Hematopoietic multipotent progenitor cell treated with erythropoietin and hydrocortisone succinate and interleukin-3 and kit ligand, for 17 days (in vitro differentiated cells): Measurements from ENCODE around the gene PCDHGB5.
"Not testable (repeated sequence)": the region's sequence is repeated elsewhere in the genome, so short reads cannot be mapped to it uniquely, and the experiment has no call there.

Source experiments
- DNase-seq: peaks from one replicate; pipeline ENCODE4 v3.0.0-alpha.2; 2015; ENCODE audit warnings: low spot score

Gene PCDHGB5

GRCh38 chr5:141397756-141398551 lies at the start of gene PCDHGB5:
PCDHGB5 (plus strand) TSS chr5:141397947; CDS start chr5:141398128, 181 bp downstream.
- DNase-seq, result not testable (repeated sequence)

GRCh38 chr5:141349917-141350619 lies 47.7 kb upstream of the PCDHGB5 start, which contains the start of gene PCDHGB1:
PCDHGB1 (plus strand) TSS chr5:141350099; CDS start chr5:141350261, 162 bp downstream.
- no peak for DNase-seq

- no peak for DNase-seq
Measured at GRCh38 chr5:141351591-141351990, 46.2 kb upstream of the PCDHGB5 start.

GRCh38 chr5:141354900-141355469 lies 42.8 kb upstream of the PCDHGB5 start, which contains the start of gene PCDHGA4:
PCDHGA4 (plus strand) TSS chr5:141355021; CDS start chr5:141355108, 87 bp downstream.
- no peak for DNase-seq

GRCh38 chr5:141355641-141356040 lies 42.1 kb upstream of the PCDHGB5 start:
- no peak for DNase-seq

- DNase-seq, result no peak
Measured at GRCh38 chr5:141356133-141356532, 41.6 kb upstream of the PCDHGB5 start.

GRCh38 chr5:141356950-141357349 lies 40.8 kb upstream of the PCDHGB5 start:
- DNase-seq, result no peak

DNA sequence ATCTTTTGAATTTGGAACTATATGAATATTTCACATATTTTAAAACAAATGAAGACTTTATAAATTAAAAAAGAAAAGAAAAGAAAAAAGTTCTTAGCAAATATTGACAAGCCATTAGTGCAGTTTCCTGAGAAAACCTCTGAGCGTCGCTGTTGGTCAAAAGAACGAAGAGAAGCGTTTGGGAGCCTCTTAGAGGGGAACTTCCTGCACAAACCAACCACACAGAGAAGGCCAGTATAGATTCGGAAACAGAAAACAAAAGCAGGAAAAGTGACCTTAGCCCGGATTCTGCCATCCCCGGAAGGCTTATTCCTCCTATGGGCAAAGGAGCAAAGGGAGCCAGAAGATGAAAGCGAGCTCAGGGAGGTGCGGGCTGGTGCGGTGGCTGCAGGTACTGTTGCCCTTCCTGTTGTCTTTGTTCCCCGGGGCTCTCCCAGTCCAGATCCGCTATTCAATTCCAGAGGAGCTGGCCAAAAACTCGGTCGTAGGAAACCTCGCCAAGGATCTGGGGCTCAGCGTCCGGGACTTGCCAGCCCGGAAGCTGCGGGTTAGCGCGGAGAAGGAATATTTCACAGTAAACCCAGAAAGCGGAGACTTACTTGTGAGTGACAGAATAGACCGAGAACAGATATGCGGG lies 37.8 kb upstream of the PCDHGB5 start, which contains the start of gene PCDHGB2:
Gene PCDHGB2, plus strand, starts transcription at position 205 of the 637 bp plus-strand sequence. Its CDS starts 142 bp downstream, at position 347.
- DNase-seq, result no peak

DNA sequence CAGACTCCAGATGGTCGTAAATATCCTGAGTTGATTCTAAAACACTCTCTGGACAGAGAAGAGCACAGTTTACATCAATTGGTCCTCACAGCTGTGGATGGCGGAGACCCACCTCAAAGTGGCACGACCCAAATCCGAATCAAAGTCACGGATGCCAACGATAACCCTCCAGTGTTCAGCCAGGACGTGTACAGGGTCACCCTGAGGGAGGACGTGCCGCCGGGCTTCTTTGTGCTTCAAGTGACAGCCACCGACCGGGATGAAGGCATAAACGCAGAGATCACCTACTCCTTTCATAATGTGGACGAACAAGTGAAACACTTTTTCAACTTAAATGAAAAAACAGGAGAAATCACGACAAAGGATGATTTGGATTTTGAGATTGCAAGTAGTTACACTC lies 37.1 kb upstream of the PCDHGB5 start:
- DNase-seq, result no peak

DNA sequence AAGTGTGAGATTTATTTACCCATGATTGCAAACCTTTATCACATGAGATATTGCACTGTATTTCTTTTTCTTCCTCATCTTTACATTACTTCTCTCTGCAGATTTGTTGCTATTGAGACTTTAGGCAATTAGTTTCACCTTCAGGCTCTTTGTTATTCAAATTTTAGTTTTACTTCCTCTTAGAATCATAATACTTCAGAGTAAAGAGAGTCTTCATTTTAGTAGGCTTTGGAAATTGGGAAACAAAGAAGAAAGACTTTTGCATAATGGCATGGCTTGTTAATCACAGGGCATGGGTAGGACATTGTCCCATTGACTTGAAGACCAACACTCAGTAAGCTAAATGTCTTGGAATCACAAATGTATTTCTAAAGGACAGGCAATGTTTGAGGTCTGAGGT lies 35.0 kb upstream of the PCDHGB5 start:
- DNase-seq, result no peak

DNA sequence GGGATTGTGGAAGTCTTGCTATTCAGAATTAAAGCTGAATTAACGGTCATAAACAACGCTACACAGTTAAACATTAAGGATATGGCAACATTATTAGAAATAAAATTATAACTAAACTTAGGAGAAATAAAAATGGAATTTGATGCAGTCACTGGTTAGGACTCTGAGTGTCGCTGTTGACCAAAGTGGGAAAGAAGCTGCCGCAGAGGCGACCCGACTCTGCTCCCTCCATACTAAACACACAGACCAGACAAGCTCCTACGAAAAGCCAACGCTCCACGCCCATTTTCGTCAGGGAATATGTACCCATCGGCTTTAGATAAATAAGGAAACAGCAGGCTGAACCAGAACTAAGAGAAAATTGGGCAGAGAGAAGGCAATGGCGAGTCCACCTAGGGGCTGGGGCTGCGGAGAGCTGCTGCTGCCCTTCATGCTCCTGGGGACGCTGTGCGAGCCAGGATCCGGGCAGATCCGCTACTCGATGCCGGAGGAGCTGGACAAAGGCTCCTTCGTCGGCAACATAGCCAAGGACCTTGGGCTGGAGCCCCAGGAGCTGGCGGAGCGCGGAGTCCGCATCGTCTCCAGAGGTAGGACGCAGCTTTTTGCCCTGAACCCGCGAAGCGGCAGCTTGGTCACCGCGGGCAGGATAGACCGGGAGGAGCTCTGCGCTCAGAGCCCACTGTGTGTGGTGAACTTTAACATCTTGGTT lies 33.6 kb upstream of the PCDHGB5 start, which contains the start of gene PCDHGA5:
Gene PCDHGA5, plus strand, starts transcription at position 211 of the 709 bp plus-strand sequence. Its CDS starts 169 bp downstream, at position 380.
- no peak for DNase-seq

DNA sequence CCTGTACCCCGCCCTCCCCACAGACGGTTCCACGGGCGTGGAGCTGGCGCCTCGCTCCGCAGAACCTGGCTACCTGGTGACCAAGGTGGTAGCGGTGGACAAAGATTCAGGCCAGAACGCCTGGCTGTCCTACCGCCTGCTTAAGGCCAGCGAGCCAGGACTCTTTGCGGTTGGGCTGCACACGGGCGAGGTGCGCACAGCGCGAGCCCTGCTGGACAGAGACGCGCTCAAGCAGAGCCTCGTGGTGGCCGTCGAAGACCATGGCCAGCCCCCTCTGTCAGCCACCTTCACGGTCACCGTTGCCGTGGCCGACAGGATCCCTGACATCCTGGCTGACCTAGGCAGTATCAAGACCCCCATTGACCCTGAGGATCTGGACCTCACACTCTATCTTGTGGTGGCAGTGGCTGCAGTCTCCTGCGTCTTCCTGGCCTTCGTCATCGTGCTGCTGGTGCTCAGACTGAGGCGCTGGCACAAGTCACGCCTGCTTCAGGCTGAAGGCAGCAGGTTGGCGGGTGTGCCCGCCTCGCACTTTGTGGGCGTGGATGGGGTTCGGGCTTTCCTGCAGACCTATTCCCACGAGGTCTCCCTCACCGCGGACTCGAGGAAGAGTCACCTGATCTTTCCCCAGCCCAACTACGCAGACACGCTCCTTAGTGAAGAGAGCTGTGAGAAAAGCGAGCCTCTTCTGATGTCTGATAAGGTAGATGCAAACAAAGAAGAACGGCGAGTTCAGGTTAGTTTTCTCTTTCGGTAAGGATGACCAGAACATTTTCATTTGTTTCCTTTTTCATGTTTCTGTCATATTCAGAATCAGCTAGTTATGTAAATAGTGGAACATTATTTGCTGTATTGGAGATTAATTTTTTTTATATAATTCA lies 31.5 kb upstream of the PCDHGB5 start:
- DNase-seq, result no peak

- no peak for DNase-seq
Measured at GRCh38 chr5:141369994-141370848, 27.5 kb upstream of the PCDHGB5 start, which contains the start of gene PCDHGB3. PCDHGB3 (plus strand) TSS chr5:141370242; CDS start chr5:141370395, 153 bp downstream.

- DNase-seq, result no peak
Measured at GRCh38 chr5:141371572-141372475, 25.9 kb upstream of the PCDHGB5 start.

DNA sequence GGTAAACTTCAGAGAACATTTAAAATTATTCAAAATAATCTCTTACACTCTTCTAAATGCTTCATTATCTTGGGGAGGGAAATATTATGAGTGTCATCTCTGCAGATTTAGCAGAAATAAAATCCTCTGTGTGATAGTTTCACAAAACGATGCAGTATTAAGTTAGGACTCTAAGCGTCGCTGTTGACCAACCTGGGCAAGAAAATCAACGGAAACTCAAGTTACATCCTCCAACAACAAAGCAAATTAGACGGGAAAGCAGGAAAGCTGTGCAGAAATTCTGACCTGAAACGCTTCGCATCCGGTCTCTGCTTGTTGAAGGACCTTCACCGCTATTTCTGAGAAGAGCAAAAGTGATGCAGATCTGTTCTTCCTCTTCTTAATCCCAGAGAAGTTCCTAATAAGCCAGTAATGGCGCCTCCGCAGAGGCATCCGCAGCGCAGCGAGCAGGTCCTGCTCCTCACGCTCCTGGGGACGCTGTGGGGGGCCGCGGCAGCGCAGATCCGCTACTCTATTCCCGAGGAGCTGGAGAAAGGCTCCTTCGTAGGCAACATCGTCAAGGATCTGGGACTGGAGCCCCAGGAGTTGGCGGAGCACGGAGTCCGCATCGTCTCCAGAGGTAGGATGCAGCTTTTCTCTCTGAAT lies 24.0 kb upstream of the PCDHGB5 start, which contains the start of gene PCDHGA6:
Gene PCDHGA6, plus strand, starts transcription at position 219 of the 645 bp plus-strand sequence. Its CDS starts 193 bp downstream, at position 412.
- no peak for DNase-seq

GRCh38 chr5:141374627-141375026 lies 23.1 kb upstream of the PCDHGB5 start:
- no peak for DNase-seq

DNA sequence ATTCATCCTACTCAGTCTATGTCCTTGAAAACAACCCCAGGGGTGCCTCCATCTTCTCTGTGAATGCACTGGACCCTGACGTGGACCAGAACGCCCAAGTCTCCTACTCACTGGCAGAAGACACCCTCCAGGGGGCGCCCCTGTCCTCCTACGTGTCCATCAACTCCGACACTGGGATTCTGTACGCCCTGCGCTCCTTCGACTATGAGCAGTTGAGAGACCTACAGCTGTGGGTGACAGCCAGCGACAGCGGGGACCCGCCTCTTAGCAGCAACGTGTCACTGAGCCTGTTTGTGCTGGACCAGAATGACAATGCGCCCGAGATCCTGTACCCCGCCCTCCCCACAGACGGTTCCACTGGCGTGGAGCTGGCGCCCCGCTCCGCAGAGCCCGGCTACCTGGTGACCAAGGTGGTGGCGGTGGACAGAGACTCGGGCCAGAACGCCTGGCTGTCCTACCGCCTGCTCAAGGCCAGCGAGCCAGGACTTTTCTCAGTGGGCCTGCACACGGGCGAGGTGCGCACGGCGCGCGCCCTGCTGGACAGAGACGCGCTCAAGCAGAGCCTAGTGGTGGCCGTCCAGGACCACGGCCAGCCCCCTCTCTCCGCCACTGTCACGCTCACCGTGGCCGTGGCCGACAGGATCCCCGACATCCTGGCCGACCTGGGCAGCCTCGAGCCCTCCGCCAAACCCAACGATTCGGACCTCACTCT lies 22.1 kb upstream of the PCDHGB5 start:
- DNase-seq, result not testable (repeated sequence)
